Mammary epithelial cell (primary cell): Measurements from ENCODE around the gene GNAT2.

Experiments used
- CTCF ChIP-seq, 2 donors: IDR thresholded peaks in 1 of 2; conservative IDR thresholded peaks in 1 of 2; 2 replicates each; pipeline ENCODE4 v1.5.1; 2011 to 2012; ENCODE audit warnings: inconsistent platforms in 2 of 2, low read length in 2 of 2, mild to moderate bottlenecking in 2 of 2, control low read depth in 1 of 2, low read depth in 1 of 2; ENCODE audit not compliant: insufficient read depth in 1 of 2; ENCODE audit errors: extremely low read depth in 1 of 2
- EZH2 ChIP-seq: IDR thresholded peaks from 2 replicates; pipeline ENCODE4 v1.6.1; 2012; ENCODE audit warnings: low read length, inconsistent platforms, borderline replicate concordance

GRCh38 chr1:109659997-109660690, 40.7 kb upstream of the GNAT2 start:
- TF ChIP-seq CTCF (conservative IDR thresholded peaks at IDR 0.05 in 1 of 2, IDR thresholded peaks at IDR 0.05 in 1 of 2; ENCODE audit: extremely low read depth in 1 of 2, insufficient read depth in 1 of 2, low read depth in 1 of 2, low read length in 2 of 2) (no peak), EZH2 (no peak)
